SH-SY5Y (cell line): ENCODE results near the gene LRBA.

ENCODE experiments used
- GATA2 ChIP-seq: IDR thresholded peaks from 2 replicates; pipeline ENCODE4 v1.6.1; 2011; ENCODE audit warnings: mild to moderate bottlenecking, low read depth, low read length
- GATA3 ChIP-seq: IDR thresholded peaks from 2 replicates; pipeline ENCODE4 v1.6.1; 2011; ENCODE audit warnings: low read depth, mild to moderate bottlenecking, low read length, moderate library complexity

- no peak for TF ChIP-seq GATA3
- no peak for TF ChIP-seq GATA2
Observed at GRCh38 chr4:150394046-150394445, 621.0 kb downstream of the LRBA start.
